Spleen (tissue), 7 donors: ENCODE data around the gene PTPRN2.

ENCODE experiments used
- POLR2AphosphoS5 ChIP-seq, 3 donors: sonication (generic); formaldehyde crosslinking; IDR thresholded peaks; one replicate each; pipeline ENCODE4 v1.5.1; 2017; ENCODE audit warnings: antibody characterized with exemption in 3 of 3
- TF ChIP-seq, protein P1 (sequence below), 11 experiments: fragments of 200-600 bp in 7 of 11; fragments of 450-650 bp in 4 of 11; sonication (generic) in 4 of 11; IDR thresholded peaks in 8 of 11; conservative IDR thresholded peaks in 3 of 11; 1 replicate in 7 of 11; 2 replicates in 4 of 11; pipeline versions ENCODE4 v1.4.0 to v1.8.0; 2016 to 2021; ENCODE audit warnings: antibody characterized with exemption in 11 of 11, inconsistent platforms in 4 of 11, mild to moderate bottlenecking in 1 of 11
- donor health status: DM: no; HTN: no; CAD: no; lungs with moderate emphysema.
- donor health status: DM: no; HTN: no; CAD: no.
- donor health status: DM: no; HTN: no; CAD: no.

DNA sequence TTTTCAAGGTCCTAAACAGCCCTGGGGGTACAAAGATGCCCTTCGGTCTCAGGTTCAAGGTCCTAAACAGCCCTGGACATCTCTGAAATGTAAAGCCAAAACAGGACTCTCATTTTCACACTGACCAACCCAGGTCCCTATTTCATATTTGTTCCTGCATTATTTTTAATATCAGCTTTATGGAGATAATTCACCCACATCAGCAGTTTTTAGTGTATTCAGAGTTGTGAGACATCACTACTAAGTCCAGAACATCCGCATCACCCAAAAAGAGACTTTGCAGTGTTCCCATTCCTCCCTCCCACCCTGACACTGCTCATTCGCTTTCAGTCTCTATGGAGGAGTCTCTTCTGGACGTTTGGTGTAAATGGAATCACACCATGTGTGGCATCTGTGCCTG, 420.2 kb downstream of the PTPRN2 start:
- TF ChIP-seq, protein P1, sequence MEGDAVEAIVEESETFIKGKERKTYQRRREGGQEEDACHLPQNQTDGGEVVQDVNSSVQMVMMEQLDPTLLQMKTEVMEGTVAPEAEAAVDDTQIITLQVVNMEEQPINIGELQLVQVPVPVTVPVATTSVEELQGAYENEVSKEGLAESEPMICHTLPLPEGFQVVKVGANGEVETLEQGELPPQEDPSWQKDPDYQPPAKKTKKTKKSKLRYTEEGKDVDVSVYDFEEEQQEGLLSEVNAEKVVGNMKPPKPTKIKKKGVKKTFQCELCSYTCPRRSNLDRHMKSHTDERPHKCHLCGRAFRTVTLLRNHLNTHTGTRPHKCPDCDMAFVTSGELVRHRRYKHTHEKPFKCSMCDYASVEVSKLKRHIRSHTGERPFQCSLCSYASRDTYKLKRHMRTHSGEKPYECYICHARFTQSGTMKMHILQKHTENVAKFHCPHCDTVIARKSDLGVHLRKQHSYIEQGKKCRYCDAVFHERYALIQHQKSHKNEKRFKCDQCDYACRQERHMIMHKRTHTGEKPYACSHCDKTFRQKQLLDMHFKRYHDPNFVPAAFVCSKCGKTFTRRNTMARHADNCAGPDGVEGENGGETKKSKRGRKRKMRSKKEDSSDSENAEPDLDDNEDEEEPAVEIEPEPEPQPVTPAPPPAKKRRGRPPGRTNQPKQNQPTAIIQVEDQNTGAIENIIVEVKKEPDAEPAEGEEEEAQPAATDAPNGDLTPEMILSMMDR (IDR thresholded peaks at IDR 0.05 in 8 of 11, conservative IDR thresholded peaks at IDR 0.05 in 3 of 11): no peak
- TF ChIP-seq POLR2AphosphoS5 (IDR thresholded peaks at IDR 0.05): no peak
